HepG2 (cell line): ENCODE measurements around the gene RELL1. TPM values are rescaled to one million over a fixed set of nuclear protein-coding genes. Genes with fewer than 3 reads are reported as not detected.
A peak's percentile ranks its signal among the peaks of the same experiment; 100 is the strongest.
"Not testable (repeated sequence)": the region's sequence is repeated elsewhere in the genome, so short reads cannot be mapped to it uniquely, and the experiment has no call there.

Source experiments
- ATAC-seq: fragments of 200-7000 bp; cut with Tn5 transposase; 3 replicates; pipeline ENCODE4 v1.9.1; 2020; ENCODE audit warnings: mild to moderate bottlenecking, moderate library complexity
- BruUV-seq: library from RNA; stranded (reverse); fragments of 400-500 nt; replicated peaks from 2 replicates; lab custom pipeline; 2021; lab: Mats Ljungman, UMichigan
- CTCF ChIA-PET: fragments of 300-600 bp; formaldehyde crosslinking; extraction: SDS; loops from one replicate; lab custom pipeline; 2021; ENCODE audit warnings: low total read pairs, inconsistent platforms, low intra/inter-chr PET ratio; lab: Yijun Ruan, JAX
- POLR2A ChIA-PET: fragments of 350-600 bp; sonication (Branson Sonifier 250); formaldehyde crosslinking; loops from one replicate; lab custom pipeline; 2020; ENCODE audit warnings: antibody characterized with exemption, inconsistent platforms; lab: Yijun Ruan, JAX
- DNase-seq: peaks from one replicate; pipeline ENCODE4 v3.0.0-alpha.2; 2015; ENCODE audit warnings: low spot score
- FAIRE-seq: peaks from 3 replicates; lab custom pipeline; 2011; peaks lifted over from hg19 to GRCh38; lab: Jason Lieb, UNC
- H2AFZ ChIP-seq: one replicate; pipeline ENCODE4 v1.6.1; 2011; ENCODE audit warnings: low read length, inconsistent platforms
- H3K27ac ChIP-seq: fragments of 300-600 bp; 3 replicates; pipeline ENCODE4 v1.8.0; 2011; ENCODE audit warnings: mixed run types, mild to moderate bottlenecking, mixed read lengths, low read length, inconsistent platforms; ENCODE audit not compliant: insufficient read depth; ENCODE audit errors: extremely low read length
- H3K27me3 ChIP-seq, 2 experiments: fragments of 200-600 bp in 1 of 2; 2 replicates in 1 of 2; 3 replicates in 1 of 2; pipeline versions ENCODE4 v1.6.0 to v1.8.0; 2011; ENCODE audit warnings: low read length in 2 of 2, mild to moderate bottlenecking in 2 of 2, moderate library complexity in 2 of 2, inconsistent platforms in 1 of 2; ENCODE audit not compliant: insufficient read depth in 2 of 2, control insufficient read depth in 1 of 2
- H3K36me3 ChIP-seq, 2 experiments: fragments of 200-600 bp in 1 of 2; replicated peaks in 1 of 2; 2 replicates in 1 of 2; 3 replicates in 1 of 2; pipeline versions ENCODE4 v1.5.1 to v1.8.0; 2011; ENCODE audit warnings: low read length in 2 of 2, inconsistent platforms in 1 of 2; ENCODE audit not compliant: insufficient read depth in 2 of 2, control insufficient read depth in 1 of 2
- H3K4me1 ChIP-seq: 2 replicates; pipeline ENCODE4 v1.5.1; 2012; ENCODE audit warnings: low read length, inconsistent platforms; ENCODE audit not compliant: insufficient read depth
- H3K4me2 ChIP-seq: 2 replicates; pipeline ENCODE4 v1.6.0; 2011; ENCODE audit warnings: low read depth, low read length, inconsistent platforms
- H3K4me3 ChIP-seq, 3 experiments: fragments of 200-600 bp in 1 of 3; sonication (generic), shearing (Covaris generic) in 1 of 3; replicated peaks in 1 of 3; 2 replicates each; pipeline ENCODE4 v1.5.1; 2011 to 2016; ENCODE audit warnings: low read length in 3 of 3, inconsistent platforms in 2 of 3, low read depth in 2 of 3, mild to moderate bottlenecking in 2 of 3, control low read depth in 1 of 3, mixed read lengths in 1 of 3; ENCODE audit not compliant: insufficient read depth in 1 of 3
- H3K79me2 ChIP-seq: one replicate; pipeline ENCODE4 v1.6.1; 2011; ENCODE audit warnings: low read length, inconsistent platforms; ENCODE audit not compliant: insufficient read depth
- H3K9ac ChIP-seq: 2 replicates; pipeline ENCODE4 v1.6.0; 2011; ENCODE audit warnings: mild to moderate bottlenecking, low read depth, low read length, inconsistent platforms; ENCODE audit not compliant: insufficient read depth
- H3K9me3 ChIP-seq: 2 replicates; pipeline ENCODE4 v1.5.1; 2012; ENCODE audit warnings: mild to moderate bottlenecking, low read length
- H4K20me1 ChIP-seq: 2 replicates; pipeline ENCODE4 v1.6.0; 2011; ENCODE audit warnings: inconsistent platforms, mild to moderate bottlenecking, low read length, moderate library complexity; ENCODE audit not compliant: insufficient read depth
- ATRX ChIP-seq: sonication (generic); formaldehyde crosslinking; IDR thresholded peaks from 2 replicates; pipeline ENCODE4 v1.4.0; 2020; ENCODE audit warnings: missing genetic modification reagents, borderline replicate concordance
- CBX1 ChIP-seq: IDR thresholded peaks from one replicate; pipeline ENCODE4 v1.6.1; 2016; ENCODE audit warnings: antibody characterized with exemption, low read depth
- CENPX ChIP-seq: sonication (generic); formaldehyde crosslinking; IDR thresholded peaks from 2 replicates; pipeline ENCODE4 v1.9.0; 2021; ENCODE audit warnings: mild to moderate bottlenecking, missing genetic modification reagents, moderate library complexity
- EZH2 ChIP-seq: conservative IDR thresholded peaks from 2 replicates; pipeline ENCODE4 v1.6.1; 2012; ENCODE audit warnings: mild to moderate bottlenecking, low read depth, low read length, moderate library complexity
- HNRNPLL ChIP-seq: fragments of 200-400 bp; formaldehyde crosslinking; IDR thresholded peaks from 2 replicates; pipeline ENCODE4 v1.6.1; 2017; ENCODE audit warnings: mild to moderate bottlenecking, low read depth, low read length; ENCODE audit not compliant: poor library complexity, severe bottlenecking
- NFATC3 ChIP-seq: sonication (generic); formaldehyde crosslinking; IDR thresholded peaks from 2 replicates; pipeline ENCODE4 v1.5.1; 2020; ENCODE audit warnings: mild to moderate bottlenecking, missing genetic modification reagents
- REL ChIP-seq: sonication (generic); formaldehyde crosslinking; conservative IDR thresholded peaks from 2 replicates; pipeline ENCODE4 v1.8.0; 2022; ENCODE audit warnings: mild to moderate bottlenecking, missing genetic modification reagents, moderate library complexity
- ZNF224 ChIP-seq: sonication (generic); formaldehyde crosslinking; IDR thresholded peaks from 2 replicates; pipeline ENCODE4 v1.5.0; 2020; ENCODE audit warnings: mild to moderate bottlenecking, missing genetic modification reagents
- ZNF468 ChIP-seq: sonication (generic); formaldehyde crosslinking; IDR thresholded peaks from 2 replicates; pipeline ENCODE4 v1.8.0; 2022; ENCODE audit warnings: mild to moderate bottlenecking, moderate library complexity, missing genetic modification reagents
- ZNF616 ChIP-seq: sonication (generic); formaldehyde crosslinking; IDR thresholded peaks from 2 replicates; pipeline ENCODE4 v1.5.0; 2020; ENCODE audit warnings: low read depth, mild to moderate bottlenecking, missing genetic modification reagents
- WGBS: methylation state at CpG from one replicate; pipeline ENCODE4 v1.1.6; 2017; ENCODE audit warnings: low lambda C conversion rate; 5-methylcytosine and 5-hydroxymethylcytosine counted together
- in situ Hi-C: cut with HindIII; loops from 2 replicates; pipeline ENCODE4 v1.10.0; 2017; ENCODE audit warnings: low pct_unique_long_range_greater_than_20kb; ENCODE audit not compliant: extremely low pct_ligation_motif_present
- intact Hi-C: fragments of 100-400 bp; cut with micrococcal nuclease; formaldehyde crosslinking; loops from one replicate; pipeline ENCODE4 v1.10.0; 2022; ENCODE audit not compliant: unreplicated experiment
- polyA plus RNA-seq, 8 experiments: library from polyadenylated mRNA; depleted of rRNA in 3 of 8; stranded (reverse) in 7 of 8; unstranded in 1 of 8; fragments of >200 nt; fragmentation: Illumina TruSeq in 4 of 8; extraction: Trizol in 4 of 8; gene quantifications; 2 replicates each; pipeline versions ENCODE4 v1.2.1 to v1.2.3, GENCODE V29; 2011 to 2016; ENCODE audit warnings: low read depth in 4 of 8, missing spikeins in 1 of 8, mixed read lengths in 1 of 8; ENCODE audit not compliant: insufficient read depth in 1 of 8
- total RNA-seq, 5 experiments: library from RNA; depleted of rRNA; stranded (reverse); fragments of >200 nt; fragmentation: Illumina TruSeq; extraction: Trizol; gene quantifications; 2 replicates each; pipeline ENCODE4 v1.2.3, GENCODE V29; 2016; ENCODE audit warnings: low read depth in 1 of 5
- TF ChIP-seq, protein P1 (sequence below): sonication (generic); formaldehyde crosslinking; IDR thresholded peaks from 2 replicates; pipeline ENCODE4 v1.5.0; 2020; ENCODE audit warnings: mild to moderate bottlenecking, missing genetic modification reagents, borderline replicate concordance
- TF ChIP-seq, protein P2 (sequence below): IDR thresholded peaks from 2 replicates; pipeline ENCODE4 v1.6.1; 2016; ENCODE audit warnings: missing genetic modification reagents, missing compliant biosample characterization
- TF ChIP-seq, protein P3 (sequence below): IDR thresholded peaks from 2 replicates; pipeline ENCODE4 v1.6.1; 2016; ENCODE audit warnings: missing compliant biosample characterization, missing genetic modification reagents, borderline replicate concordance

The RELL1 gene
- total and polyA plus RNA-seq, 2 of the 13 experiments (the other 11 are each of a cell fraction or from before 2014, with no cell fraction given) = 8.4 to 58.4 TPM

DNA sequence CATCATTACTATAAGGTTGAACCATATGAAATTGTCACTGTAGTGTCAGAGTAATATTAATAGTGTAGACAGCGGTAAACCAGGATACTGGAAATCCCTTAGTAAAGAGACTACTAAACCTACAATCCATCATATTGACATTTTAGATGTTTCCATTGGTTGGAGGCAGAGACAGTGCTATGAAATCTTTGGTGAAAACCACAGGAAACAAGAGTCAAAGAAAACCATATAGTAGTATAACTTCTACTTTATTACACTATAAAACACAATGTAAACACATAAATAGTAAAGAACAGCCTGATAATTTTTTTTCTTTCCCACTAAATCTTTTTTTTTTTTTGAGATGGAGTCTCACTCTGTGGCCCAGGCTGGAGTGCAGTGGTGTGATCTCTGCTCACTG, 15.9 kb downstream of the RELL1 start:
- H3K27ac ChIP-seq = peak overlapping the region; percentile 23
- no peak for ATAC-seq
- BruUV-seq = no TSS peak
- no peak overlapping the region for H3K4me2 ChIP-seq
- no peak overlapping the region for H3K4me3 ChIP-seq
- H2AFZ ChIP-seq = no peak overlapping the region
- DNase-seq = no peak
- H3K4me1 ChIP-seq = peaks cover 55% of the 10 kb centered on the region
- peaks cover 0 to 1% of the 10 kb centered on the region in 2 experiments; a peak in 1 of 5 replicates for H3K36me3 ChIP-seq
- no peaks in the 10 kb centered on the region for H4K20me1 ChIP-seq
- H3K9ac ChIP-seq = no peak overlapping the region
- ChIA-PET CTCF (no interaction called here), POLR2A (no interaction called here)
- H3K27me3 ChIP-seq = no peaks in the 10 kb centered on the region
- H3K9me3 ChIP-seq = no peaks in the 10 kb centered on the region
- peaks cover 58% of the 10 kb centered on the region for H3K79me2 ChIP-seq
- WGBS = 97% methylated on average over 1 of the region's 1 CpG
- in situ Hi-C loops = no loop called here
- intact Hi-C loops = no loop called here
- TF ChIP-seq CBX1 = no peak
- TF ChIP-seq, protein P1, sequence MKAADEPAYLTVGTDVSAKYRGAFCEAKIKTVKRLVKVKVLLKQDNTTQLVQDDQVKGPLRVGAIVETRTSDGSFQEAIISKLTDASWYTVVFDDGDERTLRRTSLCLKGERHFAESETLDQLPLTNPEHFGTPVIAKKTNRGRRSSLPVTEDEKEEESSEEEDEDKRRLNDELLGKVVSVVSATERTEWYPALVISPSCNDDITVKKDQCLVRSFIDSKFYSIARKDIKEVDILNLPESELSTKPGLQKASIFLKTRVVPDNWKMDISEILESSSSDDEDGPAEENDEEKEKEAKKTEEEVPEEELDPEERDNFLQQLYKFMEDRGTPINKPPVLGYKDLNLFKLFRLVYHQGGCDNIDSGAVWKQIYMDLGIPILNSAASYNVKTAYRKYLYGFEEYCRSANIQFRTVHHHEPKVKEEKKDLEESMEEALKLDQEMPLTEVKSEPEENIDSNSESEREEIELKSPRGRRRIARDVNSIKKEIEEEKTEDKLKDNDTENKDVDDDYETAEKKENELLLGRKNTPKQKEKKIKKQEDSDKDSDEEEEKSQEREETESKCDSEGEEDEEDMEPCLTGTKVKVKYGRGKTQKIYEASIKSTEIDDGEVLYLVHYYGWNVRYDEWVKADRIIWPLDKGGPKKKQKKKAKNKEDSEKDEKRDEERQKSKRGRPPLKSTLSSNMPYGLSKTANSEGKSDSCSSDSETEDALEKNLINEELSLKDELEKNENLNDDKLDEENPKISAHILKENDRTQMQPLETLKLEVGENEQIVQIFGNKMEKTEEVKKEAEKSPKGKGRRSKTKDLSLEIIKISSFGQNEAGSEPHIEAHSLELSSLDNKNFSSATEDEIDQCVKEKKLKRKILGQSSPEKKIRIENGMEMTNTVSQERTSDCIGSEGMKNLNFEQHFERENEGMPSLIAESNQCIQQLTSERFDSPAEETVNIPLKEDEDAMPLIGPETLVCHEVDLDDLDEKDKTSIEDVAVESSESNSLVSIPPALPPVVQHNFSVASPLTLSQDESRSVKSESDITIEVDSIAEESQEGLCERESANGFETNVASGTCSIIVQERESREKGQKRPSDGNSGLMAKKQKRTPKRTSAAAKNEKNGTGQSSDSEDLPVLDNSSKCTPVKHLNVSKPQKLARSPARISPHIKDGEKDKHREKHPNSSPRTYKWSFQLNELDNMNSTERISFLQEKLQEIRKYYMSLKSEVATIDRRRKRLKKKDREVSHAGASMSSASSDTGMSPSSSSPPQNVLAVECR (CRISPR knock-in tag) = no peak
- no peak for TF ChIP-seq HNRNPLL
- TF ChIP-seq ZNF224 (CRISPR knock-in tag) = no peak
- no peak for TF ChIP-seq NFATC3 (CRISPR knock-in tag)
- TF ChIP-seq, protein P2, sequence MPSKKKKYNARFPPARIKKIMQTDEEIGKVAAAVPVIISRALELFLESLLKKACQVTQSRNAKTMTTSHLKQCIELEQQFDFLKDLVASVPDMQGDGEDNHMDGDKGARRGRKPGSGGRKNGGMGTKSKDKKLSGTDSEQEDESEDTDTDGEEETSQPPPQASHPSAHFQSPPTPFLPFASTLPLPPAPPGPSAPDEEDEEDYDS = no peak
- TF ChIP-seq ATRX = no peak
- TF ChIP-seq REL (CRISPR knock-in tag) = no peak
- TF ChIP-seq, protein P3, sequence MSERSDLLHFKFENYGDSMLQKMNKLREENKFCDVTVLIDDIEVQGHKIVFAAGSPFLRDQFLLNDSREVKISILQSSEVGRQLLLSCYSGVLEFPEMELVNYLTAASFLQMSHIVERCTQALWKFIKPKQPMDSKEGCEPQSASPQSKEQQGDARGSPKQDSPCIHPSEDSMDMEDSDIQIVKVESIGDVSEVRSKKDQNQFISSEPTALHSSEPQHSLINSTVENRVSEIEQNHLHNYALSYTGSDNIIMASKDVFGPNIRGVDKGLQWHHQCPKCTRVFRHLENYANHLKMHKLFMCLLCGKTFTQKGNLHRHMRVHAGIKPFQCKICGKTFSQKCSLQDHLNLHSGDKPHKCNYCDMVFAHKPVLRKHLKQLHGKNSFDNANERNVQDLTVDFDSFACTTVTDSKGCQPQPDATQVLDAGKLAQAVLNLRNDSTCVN (CRISPR knock-in tag) = no peak
- TF ChIP-seq ZNF468 (CRISPR knock-in tag) = no peak
- TF ChIP-seq EZH2 = no peak
- no peak for TF ChIP-seq CENPX (CRISPR knock-in tag)
- no peak for TF ChIP-seq ZNF616 (CRISPR knock-in tag)
- FAIRE-seq = no peak

DNA sequence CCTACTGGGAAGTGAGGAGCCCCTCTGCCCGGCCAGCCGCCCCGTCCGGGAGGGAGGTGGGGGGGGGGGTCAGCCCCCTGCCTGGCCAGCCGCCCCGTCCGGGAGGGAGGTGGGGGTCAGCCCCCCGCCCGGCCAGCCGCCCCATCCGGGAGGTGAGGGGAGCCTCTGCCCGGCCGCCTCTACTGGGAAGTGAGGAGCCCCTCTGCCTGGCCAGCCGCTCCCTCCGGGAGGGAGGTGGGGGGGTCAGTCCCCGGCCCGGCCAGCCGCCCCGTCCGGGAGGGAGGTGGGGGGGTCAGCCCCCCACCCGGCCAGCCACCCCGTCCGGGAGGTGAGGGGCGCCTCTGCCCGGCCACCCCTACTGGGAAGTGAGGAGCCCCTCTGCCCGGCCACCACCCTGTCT, 17.1 kb downstream of the RELL1 start:
- H3K27ac ChIP-seq, H3K9ac ChIP-seq, DNase-seq, in situ Hi-C loops, ATAC-seq, H3K4me3 ChIP-seq, intact Hi-C loops, H4K20me1 ChIP-seq, FAIRE-seq, CTCF ChIA-PET, BruUV-seq, H2AFZ ChIP-seq, H3K4me2 ChIP-seq, POLR2A ChIA-PET, H3K36me3 ChIP-seq, H3K9me3 ChIP-seq, H3K27me3 ChIP-seq: not testable (repeated sequence)
- 100% methylated on average over 2 of the region's 26 CpGs for WGBS
- peaks cover 60% of the 10 kb centered on the region for H3K79me2 ChIP-seq
- peaks cover 62% of the 10 kb centered on the region for H3K4me1 ChIP-seq
